AG04450 (cell line): ENCODE results near the gene NCOA1. TPM values are rescaled to one million over a fixed set of nuclear protein-coding genes. Genes with fewer than 3 reads are reported as not detected.

Source experiments
- CTCF ChIA-PET: fragments of 300-600, 350-600 bp; formaldehyde crosslinking; extraction: SDS; loops from one replicate; lab custom pipeline; 2022; ENCODE audit warnings: antibody characterized with exemption, inconsistent platforms; lab: Charles Lee
- POLR2A ChIA-PET: fragments of 350-600 bp; formaldehyde crosslinking; extraction: SDS; loops from one replicate; lab custom pipeline; 2021; ENCODE audit warnings: antibody characterized with exemption, inconsistent platforms; lab: Yijun Ruan, JAX
- DNase-seq: peaks from one replicate; pipeline ENCODE4 v3.0.0-alpha.2; 2011; ENCODE audit warnings: low read depth, low spot score
- H3K27ac ChIP-seq: one replicate; pipeline ENCODE4 v1.5.1; 2012; ENCODE audit warnings: low read depth, low read length, control low read depth
- H3K27me3 ChIP-seq: one replicate; pipeline ENCODE4 v1.6.0; 2012; ENCODE audit warnings: low read length; ENCODE audit not compliant: control insufficient read depth, insufficient read depth
- H3K4me3 ChIP-seq: 2 replicates; pipeline ENCODE4 v1.5.1; 2011; ENCODE audit warnings: mild to moderate bottlenecking, low read depth, low read length, control low read depth
- H3K9me3 ChIP-seq: 2 replicates; pipeline ENCODE4 v1.5.1; 2012; ENCODE audit warnings: low read length; ENCODE audit not compliant: control insufficient read depth, insufficient read depth
- polyA plus RNA-seq: library from polyadenylated mRNA; depleted of rRNA; stranded (reverse); fragments of >200 nt; gene quantifications from 2 replicates; pipeline ENCODE4 v1.2.3, GENCODE V29; 2011
- TF ChIP-seq, protein P1 (sequence below): IDR thresholded peaks from 2 replicates; pipeline ENCODE4 v1.5.1; 2011; ENCODE audit warnings: low read depth, low read length, control low read depth, inconsistent platforms

NCOA1 gene
- polyA plus RNA-seq, 1 experiment: 20.8 TPM

DNA sequence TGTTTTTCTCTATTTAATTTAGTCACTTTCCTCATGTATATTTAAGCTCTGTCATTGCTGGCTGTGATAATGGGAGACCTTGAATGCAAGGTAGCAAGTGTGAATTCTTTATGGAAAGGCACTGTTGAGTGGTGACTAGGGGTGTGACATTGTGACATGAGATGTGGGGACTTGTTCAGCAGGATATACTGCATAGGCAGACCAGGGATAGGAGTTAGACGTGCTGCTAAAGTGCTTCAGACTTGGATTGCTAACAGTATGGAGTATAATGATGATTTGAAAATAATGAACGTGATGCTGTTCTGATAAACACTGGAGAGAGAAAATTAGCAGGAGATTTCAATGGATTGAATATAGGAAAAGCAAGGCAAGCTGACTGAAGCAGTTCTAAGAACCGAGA is 135.1 kb downstream of the NCOA1 start:
- no peak for DNase-seq
- Histone ChIP-seq H3K27me3 (no peaks in the 10 kb centered on the region), H3K4me3 (no peak overlapping the region), H3K9me3 (no peaks in the 10 kb centered on the region), H3K27ac (no peak overlapping the region)
- TF ChIP-seq, protein P1, sequence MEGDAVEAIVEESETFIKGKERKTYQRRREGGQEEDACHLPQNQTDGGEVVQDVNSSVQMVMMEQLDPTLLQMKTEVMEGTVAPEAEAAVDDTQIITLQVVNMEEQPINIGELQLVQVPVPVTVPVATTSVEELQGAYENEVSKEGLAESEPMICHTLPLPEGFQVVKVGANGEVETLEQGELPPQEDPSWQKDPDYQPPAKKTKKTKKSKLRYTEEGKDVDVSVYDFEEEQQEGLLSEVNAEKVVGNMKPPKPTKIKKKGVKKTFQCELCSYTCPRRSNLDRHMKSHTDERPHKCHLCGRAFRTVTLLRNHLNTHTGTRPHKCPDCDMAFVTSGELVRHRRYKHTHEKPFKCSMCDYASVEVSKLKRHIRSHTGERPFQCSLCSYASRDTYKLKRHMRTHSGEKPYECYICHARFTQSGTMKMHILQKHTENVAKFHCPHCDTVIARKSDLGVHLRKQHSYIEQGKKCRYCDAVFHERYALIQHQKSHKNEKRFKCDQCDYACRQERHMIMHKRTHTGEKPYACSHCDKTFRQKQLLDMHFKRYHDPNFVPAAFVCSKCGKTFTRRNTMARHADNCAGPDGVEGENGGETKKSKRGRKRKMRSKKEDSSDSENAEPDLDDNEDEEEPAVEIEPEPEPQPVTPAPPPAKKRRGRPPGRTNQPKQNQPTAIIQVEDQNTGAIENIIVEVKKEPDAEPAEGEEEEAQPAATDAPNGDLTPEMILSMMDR: no peak
- ChIA-PET POLR2A (no interaction called here), CTCF (no interaction called here)

DNA sequence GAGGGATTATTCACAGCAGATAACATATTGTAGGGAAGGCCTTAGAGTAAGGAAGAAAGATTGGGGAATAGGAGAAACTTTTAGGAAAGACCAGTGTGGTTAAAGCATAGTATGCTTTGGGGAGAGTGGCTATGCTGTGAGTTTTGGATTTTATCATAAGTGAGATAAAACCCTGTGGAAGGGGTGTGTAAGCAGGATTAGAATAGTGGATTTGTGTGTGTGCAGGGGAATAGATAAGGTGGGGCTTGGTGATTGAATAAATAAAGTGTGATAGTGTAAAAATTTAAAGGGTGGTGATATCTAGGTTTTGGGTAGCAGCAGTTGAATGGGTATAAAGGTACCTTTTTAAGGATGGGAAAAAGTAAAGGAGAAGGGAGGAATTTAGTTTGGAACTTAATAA is 137.7 kb downstream of the NCOA1 start:
- TF ChIP-seq, protein P1: no peak
- DNase-seq: no peak
- ChIA-PET CTCF (interaction anchor here (1.0 kb wide), 1 partner anchor 162 kb away, joined by 3 read pairs; no protein-coding TSS in a partner anchor), POLR2A (no interaction called here)
- no peak overlapping the region for H3K4me3 ChIP-seq
- H3K27ac ChIP-seq: no peak overlapping the region
- no peaks in the 10 kb centered on the region for H3K9me3 ChIP-seq
- H3K27me3 ChIP-seq: no peaks in the 10 kb centered on the region

DNA sequence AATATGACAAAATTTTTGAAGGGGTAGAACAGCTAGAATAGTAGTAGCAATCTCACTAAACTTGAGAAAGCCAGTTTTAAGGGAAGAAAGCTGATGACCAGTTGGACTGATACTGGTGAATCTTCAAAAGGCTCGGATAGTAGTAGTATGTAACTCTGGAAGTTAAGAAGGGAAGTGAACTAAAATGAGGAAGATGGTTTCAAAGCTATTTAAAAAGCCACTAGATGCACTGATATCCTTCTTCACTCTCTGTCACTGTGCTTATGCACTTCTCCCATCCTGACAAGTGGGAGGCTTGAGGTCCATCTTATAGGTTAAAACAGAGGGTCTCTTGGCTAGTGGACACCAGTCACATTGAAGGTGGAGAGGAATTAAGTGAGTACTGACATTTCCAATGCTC is 141.1 kb downstream of the NCOA1 start:
- CTCF ChIA-PET: interaction anchor here (0.8 kb wide), 1 partner anchor 19 kb away, joined by 3 read pairs; no protein-coding TSS in a partner anchor

DNA sequence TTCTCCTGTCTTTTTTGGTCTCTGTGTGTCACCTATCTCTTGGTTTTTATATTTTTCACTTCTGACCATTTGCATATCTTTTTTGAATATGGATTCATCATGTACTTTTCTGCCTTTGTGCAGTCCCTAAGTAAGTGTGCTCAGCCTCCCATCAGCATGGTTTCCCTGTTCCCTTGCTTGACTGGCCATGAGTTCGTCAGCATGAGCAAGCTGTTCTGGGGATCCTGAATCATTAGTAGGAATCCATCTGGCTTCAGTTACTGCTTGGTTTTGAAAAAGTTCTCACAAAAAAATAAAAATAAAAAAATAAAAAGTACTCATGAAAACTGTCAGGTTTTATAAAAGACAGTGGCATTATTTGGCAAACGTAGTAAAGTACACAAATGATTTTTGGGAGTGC is 144.1 kb downstream of the NCOA1 start:
- H3K27me3 ChIP-seq: no peaks in the 10 kb centered on the region
- no peak for DNase-seq

More for the DNA sequence above, 141.1 kb downstream of the NCOA1 start:
- H3K27me3 ChIP-seq: no peaks in the 10 kb centered on the region
- POLR2A ChIA-PET: no interaction called here
- DNase-seq: no peak
- no peaks in the 10 kb centered on the region for H3K9me3 ChIP-seq
- H3K4me3 ChIP-seq: no peak overlapping the region
- TF ChIP-seq, protein P1: no peak
- no peak overlapping the region for H3K27ac ChIP-seq

DNA sequence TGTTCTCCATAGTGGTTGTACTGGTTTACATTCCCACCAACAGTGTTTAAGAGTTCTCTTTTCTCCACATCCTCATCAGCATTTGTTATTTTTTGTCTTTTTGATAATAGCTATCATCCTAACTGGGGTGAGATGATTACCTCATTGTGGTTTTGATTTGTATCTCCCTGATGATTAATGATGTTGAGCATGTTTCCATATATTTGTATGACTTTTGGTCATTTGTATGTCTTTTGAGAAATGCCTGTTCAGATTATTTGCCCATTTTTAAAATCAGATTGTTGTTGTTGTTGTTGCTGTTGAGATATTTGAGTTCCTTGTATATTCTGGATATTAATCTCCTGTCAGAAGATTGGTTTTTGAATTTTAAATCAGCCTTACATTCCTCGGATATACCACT is 147.5 kb downstream of the NCOA1 start:
- ChIA-PET CTCF (no interaction called here), POLR2A (no interaction called here)
- no peaks in the 10 kb centered on the region for H3K27me3 ChIP-seq
- no peak overlapping the region for H3K27ac ChIP-seq
- H3K9me3 ChIP-seq: no peaks in the 10 kb centered on the region
- no peak for DNase-seq
- TF ChIP-seq, protein P1: no peak
- no peak overlapping the region for H3K4me3 ChIP-seq

More for the DNA sequence above, 144.1 kb downstream of the NCOA1 start:
- Histone ChIP-seq H3K27ac (no peak overlapping the region), H3K4me3 (no peak overlapping the region), H3K9me3 (no peaks in the 10 kb centered on the region)
- TF ChIP-seq, protein P1: no peak
- ChIA-PET CTCF (no interaction called here), POLR2A (no interaction called here)
